DMS153 (cell line): ENCODE data around the gene PTK6.
"Not testable (repeated sequence)": the region's sequence is repeated elsewhere in the genome, so short reads cannot be mapped to it uniquely, and the experiment has no call there.

Source experiments
- DNase-seq: peaks from one replicate; lab custom pipeline; 2025; lab: John Stamatoyannopoulos, UW

Gene PTK6

GRCh38 chr20:63568986-63569949 is 32.1 kb upstream of the PTK6 start:
- no peak for DNase-seq

DNA sequence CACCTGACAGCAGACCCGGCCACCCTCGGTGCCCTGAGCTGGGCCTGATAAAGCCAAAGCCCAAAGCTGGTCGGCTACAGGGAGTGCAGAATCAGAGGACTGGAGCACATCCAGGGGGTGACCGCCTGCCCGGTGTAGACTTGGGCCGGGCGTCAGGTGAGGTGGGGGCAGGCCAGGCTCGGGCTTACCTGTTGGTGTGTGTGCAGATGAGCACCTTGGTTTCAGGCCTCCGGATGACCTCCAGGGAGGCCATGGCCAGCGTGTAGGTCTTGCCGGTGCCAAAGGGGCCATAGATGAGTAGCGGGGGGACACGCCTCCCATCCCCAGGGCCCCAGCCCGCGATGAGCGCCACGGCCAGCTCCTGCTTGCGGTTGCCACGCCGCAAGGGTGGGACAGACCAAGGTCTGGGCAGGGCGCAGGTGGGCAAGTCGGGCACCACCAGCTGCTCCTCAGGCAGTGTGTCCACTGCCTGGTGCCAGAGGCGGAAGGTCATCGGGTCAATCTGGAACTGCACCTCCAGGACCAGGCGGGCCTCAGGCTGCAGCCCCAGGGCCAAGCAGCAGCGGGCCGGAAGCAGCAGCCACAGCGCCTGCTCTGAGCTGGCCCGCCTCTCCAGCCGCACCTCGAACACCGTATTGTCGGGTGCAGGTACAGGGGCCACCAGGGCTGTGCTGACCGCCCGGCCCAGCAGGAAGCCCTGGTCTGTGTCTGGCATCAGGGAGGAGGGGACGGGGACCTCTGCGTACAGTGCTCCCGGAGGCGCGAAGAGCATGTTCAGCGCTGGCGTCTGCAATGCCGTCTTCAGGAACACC is 31.2 kb upstream of the PTK6 start:
- no peak for DNase-seq

- no peak for DNase-seq
Observed at GRCh38 chr20:63567386-63568169, 30.4 kb upstream of the PTK6 start.

- no peak for DNase-seq
Observed at GRCh38 chr20:63567136-63567385, 29.9 kb upstream of the PTK6 start.

DNA sequence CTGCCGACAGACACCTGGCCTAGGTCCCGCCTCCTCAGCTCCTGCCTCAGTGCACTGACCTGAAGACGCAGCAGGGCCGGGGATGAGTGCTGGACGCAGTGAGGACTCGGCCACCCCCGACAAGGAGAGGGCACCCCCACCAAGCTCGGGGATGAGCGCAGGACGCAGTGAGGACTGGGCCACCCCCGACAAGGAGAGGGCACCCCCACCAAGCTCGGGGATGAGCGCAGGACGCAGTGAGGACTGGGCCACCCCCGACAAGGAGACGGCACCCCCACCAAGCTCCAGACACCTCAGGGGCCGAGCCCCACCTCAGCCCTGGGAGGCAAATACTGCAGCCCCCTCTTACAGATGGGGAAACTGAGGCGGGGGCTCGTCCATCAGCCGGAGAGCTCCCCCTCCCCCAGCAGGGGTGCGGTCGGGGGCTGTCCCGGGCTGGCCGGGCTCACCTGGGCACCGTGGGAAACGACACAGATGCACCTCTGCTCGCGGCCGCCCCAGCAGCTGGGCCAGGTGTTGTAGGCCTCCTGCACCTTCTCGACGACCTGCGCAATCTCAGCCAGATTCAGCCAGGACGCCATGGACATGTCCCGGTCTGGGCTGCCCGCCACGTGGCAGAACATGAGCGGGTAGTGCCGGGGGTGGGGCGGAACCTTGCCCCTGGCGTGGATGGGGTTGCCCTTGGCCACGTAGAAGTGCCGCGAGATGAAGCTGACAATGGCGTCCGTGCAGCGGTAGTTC is 29.4 kb upstream of the PTK6 start:
- no peak for DNase-seq

DNA sequence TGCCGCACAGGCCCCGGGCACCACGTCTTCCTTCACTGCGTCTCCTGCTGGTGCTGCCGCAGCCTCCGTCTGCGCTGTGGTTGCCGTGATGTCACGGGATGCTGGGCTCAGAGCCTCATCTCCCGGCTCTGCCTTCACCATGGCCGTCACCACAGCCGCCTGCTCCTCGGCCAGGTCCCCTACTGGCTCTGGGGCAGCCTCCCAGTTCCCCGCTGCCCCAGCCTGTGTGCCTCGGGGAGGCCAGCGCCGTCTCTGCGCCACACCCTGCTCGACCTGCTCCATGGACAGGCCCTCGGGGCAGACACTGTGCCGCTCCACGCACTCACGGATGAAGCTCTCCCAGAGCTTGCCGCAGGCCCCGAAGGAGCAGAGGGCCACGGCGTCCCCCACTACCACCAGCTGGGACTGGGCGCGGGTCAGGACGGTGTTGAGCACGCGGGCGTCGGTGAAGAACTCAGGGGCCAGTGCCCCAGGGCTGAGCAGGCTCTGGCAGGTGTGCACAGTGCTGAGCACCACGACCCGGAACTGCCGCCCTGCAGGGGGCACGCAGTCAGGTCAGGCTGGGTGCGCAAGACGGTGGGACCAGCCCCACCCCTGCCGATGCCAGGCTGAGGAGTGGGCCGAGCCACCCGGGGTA is 28.6 kb upstream of the PTK6 start:
- no peak for DNase-seq

GRCh38 chr20:63565021-63565698 is 28.0 kb upstream of the PTK6 start:
- DNase-seq, result no peak

DNA sequence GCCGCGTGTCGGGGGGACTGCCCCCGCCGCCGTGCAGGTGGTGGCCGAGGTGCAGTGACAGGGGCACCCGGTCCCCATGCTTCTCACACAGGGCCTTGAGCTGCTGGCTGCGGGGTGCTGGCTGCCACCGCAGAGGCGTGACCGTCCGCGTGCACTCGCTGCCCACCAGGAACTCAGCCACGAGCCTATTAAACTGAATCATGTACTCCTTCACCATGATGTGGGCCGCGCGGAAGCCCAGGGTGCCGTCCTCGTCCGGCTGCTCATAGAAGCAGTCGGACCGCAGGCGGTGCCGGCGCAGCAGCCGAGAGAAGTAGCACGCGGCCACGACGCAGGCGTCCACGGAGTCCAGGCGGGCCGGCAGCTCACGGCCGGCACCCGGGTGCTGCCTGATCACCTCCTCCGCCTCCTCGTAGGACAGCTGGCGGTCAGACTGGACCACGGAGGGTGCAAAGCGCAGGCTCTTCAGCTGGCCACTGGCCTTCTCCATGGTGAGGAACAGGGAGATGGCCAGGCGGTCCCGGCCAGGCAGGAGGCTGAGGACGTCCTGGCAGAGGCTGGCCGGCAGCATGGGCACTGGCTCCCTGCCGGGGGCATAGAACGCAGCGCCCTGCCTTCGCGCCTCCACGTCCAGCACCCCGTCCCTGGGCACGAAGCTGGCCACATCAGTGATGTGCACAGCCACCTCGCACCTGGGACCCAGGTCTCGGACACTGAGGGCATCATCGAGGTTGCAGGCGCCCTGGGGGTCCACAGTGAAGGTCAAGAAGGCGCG is 27.0 kb upstream of the PTK6 start:
- no peak for DNase-seq

GRCh38 chr20:63563225-63563935 is 26.2 kb upstream of the PTK6 start:
- no peak for DNase-seq

DNA sequence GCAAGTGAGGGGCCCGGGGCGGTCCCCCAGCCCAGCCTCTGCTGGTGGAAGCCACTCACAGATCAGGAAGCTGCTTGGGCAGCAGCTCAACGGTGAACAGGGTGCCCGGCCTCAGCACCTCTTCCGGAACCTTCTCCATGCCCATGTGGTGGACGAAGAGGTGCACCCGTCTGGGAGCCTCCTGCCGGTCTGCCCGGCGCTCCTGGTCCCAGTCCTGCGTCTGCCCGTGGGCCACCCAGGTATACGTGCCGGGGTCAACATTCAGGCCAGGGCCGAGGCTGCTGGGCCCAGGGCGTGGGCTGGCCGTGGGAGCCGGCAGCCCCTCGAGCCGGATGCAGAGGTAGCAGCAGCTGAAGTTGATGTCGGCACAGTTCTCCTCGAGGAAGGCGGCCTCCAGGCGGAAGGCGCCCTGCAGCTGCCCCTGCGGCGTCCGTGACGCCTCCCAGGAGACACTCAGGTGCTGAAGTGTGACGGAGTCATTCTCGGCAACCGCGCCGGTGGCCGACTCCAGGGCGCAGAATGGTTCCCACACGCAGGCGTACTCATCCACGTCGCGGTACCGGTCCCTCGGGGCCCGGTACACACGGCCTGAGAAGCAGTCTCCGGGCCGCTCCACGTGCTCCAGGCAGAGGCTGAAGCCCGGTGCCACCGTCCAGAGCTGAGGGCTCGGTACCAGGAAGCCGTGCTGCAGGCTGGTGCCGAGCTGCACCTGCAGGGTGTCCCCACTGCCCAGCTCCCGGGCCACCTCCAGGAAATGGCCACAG is 25.5 kb upstream of the PTK6 start:
- DNase-seq, result no peak

DNA sequence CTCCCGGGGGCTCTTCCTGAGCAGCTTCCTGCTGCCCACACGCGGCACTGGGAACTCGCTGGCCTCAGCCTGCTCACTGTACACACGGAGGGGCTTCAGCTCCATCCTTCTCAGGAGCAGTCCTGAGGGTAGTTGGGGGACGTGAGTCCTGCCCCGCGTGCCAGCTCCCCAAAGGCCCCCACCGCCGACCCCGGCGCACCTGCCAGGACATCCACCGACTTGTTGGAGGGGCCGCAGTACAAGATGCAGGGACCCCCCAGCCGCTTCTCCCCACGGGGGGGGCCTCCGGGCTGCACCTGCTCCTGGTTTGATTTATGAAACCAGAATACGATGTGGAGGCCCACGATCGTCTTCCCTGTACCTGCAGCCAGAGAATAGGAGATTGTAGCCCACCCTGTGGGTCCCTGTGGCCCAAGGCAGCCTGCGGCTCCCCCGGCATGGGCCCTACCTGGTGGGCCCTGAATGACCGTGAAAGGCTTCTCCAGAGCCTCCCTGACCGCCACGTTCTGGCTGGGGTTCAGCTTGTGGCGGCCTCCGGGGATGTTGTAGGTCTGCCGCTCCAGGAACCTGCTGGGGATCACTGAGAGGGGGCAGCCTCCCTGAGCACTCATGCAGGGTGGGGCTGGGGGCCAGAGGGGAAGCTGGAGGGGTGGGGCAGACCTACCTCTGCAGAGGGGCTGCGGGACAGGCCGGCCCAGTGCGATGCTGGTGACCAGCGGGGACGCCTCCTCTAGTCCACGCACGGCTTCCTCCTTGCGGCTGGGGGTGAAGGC is 24.6 kb upstream of the PTK6 start:
- DNase-seq, result no peak

GRCh38 chr20:63560856-63561609 is 23.9 kb upstream of the PTK6 start:
- DNase-seq, result no peak

- no peak for DNase-seq
Observed at GRCh38 chr20:63560333-63560805, 23.2 kb upstream of the PTK6 start.

DNA sequence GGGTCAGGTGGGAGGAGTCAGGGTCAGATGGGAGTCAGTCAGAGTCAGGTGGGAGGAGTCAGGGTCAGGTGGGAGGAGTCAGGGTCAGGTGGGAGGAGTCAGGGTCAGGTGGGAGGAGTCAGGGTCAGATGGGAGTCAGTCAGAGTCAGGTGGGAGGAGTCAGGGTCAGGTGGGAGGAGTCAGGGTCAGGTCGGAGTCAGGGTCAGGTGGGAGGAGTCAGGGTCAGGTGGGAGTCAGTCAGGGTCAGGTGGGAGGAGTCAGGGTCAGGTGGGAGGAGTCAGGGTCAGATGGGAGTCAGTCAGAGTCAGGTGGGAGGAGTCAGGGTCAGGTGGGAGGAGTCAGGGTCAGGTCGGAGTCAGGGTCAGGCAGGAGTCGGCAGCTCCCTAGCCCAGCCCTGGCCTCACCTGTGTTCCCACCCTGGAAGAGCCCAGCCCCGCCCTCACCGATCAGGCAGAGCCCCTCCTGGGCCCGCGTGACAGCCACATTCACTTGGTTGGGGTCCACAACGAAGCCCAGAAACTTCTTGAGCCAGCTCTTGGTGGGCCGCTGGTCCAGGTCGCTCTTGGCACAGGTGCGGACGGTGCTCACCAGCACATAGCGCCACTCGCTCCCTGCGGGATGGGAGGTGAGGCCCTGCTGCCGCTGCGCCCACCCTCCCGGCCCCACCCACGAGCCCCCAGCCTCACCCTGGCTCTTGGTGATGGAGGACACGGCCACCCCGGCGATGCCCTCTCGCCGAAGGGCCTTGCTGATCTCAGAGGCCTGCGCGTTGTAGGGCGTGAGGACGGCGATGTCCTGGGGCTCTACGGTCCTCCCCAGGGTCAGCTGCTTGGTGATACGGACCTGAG is 22.5 kb upstream of the PTK6 start:
- DNase-seq, result not testable (repeated sequence)

DNA sequence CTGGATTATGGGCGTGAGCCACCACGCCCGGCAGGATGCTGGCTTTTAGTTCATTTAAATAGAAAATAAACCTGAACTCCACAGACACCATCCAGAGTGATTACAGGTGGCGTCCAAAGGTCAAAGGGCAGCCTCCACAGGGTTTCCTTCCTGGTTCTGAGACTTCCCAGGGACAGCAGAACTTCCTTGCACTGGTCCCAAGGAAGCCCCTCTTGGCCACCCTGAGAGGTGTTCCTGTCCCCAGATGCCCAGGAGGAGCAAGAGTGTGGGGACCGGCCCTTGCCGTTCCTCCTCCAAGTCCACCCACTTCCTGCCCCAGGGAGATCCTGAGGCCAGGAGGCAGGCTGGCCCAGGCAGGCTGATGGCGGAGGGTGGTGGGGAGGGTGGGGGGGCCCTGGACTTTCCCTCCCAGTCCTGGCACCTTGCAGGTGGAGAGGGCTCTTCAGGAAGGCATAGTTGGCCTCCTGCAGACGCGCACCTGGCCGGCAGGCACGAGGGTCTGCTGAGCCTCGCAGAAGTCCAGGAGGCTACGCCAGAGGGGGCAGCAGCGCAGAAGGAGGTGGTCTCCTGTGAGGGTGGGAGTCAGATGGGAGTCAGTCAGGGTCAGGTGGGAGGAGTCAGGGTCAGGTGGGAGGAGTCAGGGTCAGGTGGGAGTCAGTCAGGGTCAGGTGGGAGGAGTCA is 21.8 kb upstream of the PTK6 start:
- no peak for DNase-seq
